GM21619 (cell line): ENCODE measurements around the gene PDE8A.
"Not testable (repeated sequence)": the region's sequence is repeated elsewhere in the genome, so short reads cannot be mapped to it uniquely, and the experiment has no call there.

Experiments used
- ATAC-seq: cut with Tn5 transposase; IDR thresholded peaks from one replicate; pipeline ENCODE4 v1.9.1; 2021; ENCODE audit not compliant: unreplicated experiment

PDE8A gene

GRCh38 chr15:85157344-85157743 is 175.7 kb downstream of the PDE8A start:
- no peak for ATAC-seq

- ATAC-seq, result no peak
Observed at GRCh38 chr15:85162237-85162636, 180.6 kb downstream of the PDE8A start.

- no peak for ATAC-seq
Observed at GRCh38 chr15:85164841-85165466, 183.3 kb downstream of the PDE8A start.

GRCh38 chr15:85167568-85167967 is 185.9 kb downstream of the PDE8A start:
- no peak for ATAC-seq

GRCh38 chr15:85168642-85169173 is 187.1 kb downstream of the PDE8A start:
- no peak for ATAC-seq

- ATAC-seq, result no peak
Observed at GRCh38 chr15:85171736-85172135, 190.1 kb downstream of the PDE8A start.

GRCh38 chr15:85172846-85173490 is 191.3 kb downstream of the PDE8A start:
- no peak for ATAC-seq

GRCh38 chr15:85173630-85174029 is 192.0 kb downstream of the PDE8A start:
- ATAC-seq, result not testable (repeated sequence)

DNA sequence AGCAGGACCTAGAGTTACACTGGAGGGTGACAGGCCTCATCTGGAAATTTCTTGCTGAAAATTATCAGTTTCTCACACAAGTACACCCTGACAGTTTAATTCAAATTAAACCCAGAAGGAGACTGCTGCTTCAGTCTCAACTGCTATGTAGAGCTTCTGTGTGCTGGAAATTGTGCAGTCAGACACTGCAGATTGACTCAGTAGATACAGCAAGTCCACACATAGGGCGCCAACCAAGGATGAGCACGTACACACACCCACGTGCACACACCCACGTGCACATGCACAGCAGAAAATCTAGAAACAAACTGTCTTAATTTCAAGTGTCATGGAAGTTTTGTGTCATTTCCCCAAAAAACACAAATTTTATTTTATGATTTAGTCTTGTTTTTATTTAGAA is 192.9 kb downstream of the PDE8A start:
- no peak for ATAC-seq

GRCh38 chr15:85177042-85177515 is 195.4 kb downstream of the PDE8A start:
- not testable (repeated sequence) for ATAC-seq

DNA sequence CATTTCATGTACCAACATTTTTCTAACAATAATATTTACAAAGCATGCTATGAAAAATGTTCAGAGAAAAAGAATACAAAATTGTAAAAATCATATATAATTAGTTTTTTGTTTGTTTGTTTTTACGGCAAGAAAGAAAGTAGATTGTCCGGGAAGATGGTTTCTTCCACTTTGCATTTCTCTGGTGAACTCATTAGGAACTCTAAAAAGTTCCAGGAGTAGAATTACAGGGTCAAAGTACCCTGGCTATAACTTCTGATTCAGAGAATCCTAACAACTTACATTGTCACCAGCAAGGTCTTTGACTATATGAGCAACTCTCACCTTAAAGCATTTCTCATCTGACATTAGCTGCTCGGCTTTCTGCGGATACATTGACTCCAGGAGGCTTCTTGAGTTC is 196.7 kb downstream of the PDE8A start:
- no peak for ATAC-seq

- no peak for ATAC-seq
Observed at GRCh38 chr15:85179700-85180099, 198.0 kb downstream of the PDE8A start.

DNA sequence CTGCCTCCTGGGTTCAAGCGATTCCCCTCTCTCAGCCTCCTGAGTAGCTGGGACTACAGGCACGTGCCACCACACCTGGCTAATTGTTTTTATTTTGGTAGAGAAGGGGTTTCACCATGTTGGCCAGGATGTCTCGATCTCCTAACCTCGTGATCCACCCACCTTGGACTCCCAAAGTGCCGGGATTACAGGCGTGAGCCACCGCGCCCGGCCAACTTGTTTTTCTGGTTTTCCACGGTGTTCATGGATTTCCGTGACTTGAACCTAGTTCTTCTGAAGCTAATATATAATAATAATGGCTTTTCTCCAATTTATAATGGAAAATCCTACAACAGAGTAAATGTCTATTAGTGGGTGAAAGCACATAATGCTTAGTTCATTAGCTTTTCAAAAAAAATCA is 203.7 kb downstream of the PDE8A start:
- not testable (repeated sequence) for ATAC-seq

DNA sequence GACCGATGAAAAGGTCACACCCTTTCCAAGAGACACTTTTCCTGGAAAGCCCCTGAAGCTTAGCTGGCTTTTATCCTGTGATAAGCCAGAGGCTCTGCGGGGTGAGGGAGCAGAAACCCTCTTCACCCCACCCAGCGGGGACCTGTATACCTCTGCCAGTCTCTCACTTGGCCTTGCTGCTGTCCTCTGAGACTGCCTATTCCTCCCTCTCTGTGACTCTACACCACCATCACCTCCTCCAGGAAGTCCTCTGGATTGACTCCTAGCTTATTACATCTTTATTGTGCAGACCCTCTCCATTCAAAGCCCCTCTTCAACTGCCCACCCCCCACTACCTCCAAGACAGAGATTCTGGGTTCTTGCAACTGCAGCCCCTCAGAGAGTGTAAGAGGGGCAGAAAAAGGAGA is 206.5 kb downstream of the PDE8A start:
- not testable (repeated sequence) for ATAC-seq
